ENCODE data around the gene PTPN3. TPM values are rescaled to one million over a fixed set of nuclear protein-coding genes. Genes with fewer than 3 reads are reported as not detected.

The PTPN3 gene
- total RNA-seq, 1 donor from 2014 or later = 38.6 TPM

DNA sequence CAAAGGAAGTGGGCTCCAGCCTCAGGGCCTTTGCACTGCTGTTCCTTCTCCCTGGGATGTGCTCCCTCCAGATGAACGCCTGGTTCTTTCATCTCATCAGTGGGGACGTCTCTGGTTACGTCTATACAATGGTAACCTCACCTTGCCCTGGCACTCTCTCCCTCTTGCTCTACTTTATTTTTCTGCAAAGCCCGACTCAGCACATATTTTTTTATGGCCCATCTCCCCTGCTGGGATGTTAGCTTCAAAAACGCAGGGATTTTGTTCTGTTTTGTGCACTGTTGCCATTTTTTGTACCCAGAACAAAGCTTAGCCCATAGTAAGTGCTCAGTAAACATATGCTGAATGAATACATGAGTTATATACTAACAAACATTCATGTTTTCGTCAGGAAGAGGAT lies 37.5 kb downstream of the PTPN3 start:
- DNase-seq = no peak
- ATAC-seq (ENCODE audit: poor library complexity) = no peak
- intact Hi-C loops (cut with DNase I) = no loop called here

DNA sequence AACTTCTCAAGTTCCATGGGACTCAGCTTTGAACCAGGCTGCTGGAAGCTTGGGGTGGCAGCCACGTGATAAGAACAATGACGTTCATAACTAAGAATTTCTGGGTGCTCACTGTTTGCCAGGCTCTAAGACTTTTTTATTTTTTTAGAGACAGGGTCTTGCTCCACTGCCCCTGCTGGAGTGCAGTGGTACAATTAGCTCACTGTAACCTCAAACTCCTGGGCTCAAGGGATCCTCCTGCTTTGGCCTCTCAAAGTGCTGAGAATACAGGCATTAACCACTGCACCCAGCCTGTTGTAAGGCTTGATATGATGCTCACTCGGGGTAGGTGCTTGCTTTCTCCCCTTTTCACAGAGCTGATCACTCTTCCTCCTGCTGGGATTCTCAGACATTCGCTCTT lies 38.7 kb downstream of the PTPN3 start:
- DNase-seq = no peak
- no peak for ATAC-seq (ENCODE audit: poor library complexity)
- intact Hi-C loops (cut with DNase I) = no loop called here

DNA sequence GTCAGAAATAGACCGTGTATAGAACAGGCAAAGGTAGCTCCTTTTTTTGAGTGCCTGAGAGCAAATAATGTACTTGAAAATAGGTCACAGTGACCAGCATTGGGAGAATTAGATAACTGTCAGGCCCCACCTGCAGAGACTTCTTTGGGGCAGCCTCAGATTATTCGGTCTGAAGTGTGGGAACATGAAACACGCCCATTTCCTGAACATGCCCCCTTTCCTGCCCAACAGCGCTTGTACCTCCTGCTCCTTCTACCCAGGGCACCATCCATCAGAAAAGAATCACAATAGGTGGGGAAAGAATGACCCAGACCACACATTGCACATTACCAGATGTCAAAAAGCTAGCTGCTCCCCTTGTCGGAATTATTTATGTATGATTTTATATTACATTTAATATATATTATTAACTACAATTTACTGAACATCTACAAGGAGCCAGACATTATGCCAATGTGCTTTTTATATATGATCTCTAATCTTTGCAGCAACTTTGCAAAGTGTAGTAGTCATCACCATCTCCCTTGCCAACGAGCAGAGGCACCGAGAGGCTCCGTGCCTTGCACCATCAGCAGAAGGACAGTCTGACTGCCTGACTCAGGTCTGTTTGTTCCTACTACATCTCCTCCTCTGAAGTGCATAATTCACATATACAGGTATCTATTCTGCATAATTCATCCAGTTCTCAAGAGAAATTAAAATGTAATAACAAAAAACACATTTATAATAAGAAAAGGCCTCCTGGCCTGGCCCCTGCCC lies 39.5 kb downstream of the PTPN3 start:
- intact Hi-C loops (cut with DNase I) = no loop called here
- no peak for ATAC-seq (ENCODE audit: poor library complexity)
- DNase-seq = no peak

DNA sequence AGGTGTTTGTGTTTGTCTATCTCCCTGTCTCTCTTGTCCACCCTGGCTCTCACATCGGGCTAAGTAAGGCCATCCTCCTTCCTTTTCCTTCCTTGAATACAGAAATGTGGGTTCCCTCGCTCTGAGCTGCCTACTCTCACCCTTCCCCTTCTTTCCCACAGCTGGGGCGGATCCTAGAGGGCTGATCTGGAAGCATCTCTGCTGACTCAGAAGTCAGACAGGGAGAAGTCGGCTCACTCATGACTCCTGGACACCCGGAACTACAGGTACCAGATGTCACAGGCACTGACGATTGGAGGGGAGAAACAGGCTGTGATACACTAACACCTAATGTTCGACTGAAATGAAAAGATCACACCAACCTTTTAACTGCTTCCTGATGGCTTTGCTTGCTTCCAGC lies 41.3 kb downstream of the PTPN3 start:
- intact Hi-C loops (cut with DNase I) = no loop called here
- ATAC-seq (ENCODE audit: poor library complexity) = no peak

DNA sequence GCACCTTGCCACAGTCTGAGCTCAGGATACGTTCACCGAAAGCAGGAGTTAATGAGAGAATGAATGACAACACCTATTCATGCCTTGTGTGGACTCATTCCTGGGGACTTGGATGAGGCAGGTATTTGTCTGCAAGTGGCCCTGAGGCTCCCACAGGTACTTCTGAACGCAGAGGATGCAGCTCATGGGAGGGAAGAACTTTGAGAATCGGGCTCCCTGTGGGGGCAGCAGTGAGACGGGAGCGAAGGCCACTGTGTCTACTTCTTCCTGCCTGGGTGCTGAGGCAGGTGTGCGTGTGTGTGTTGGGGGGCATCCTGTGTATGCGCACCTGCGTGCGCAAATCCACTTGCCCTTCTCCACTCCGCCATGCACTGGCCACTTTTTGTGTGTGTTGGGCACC lies 42.2 kb downstream of the PTPN3 start:
- DNase-seq = no peak
- ATAC-seq (ENCODE audit: poor library complexity) = no peak
- intact Hi-C loops (cut with DNase I) = no loop called here

More for the DNA sequence above, 41.3 kb downstream of the PTPN3 start:
- DNase-seq = no peak

GRCh38 chr9:109455391-109455790 lies 42.7 kb downstream of the PTPN3 start:
- intact Hi-C loops (cut with DNase I) = no loop called here
- DNase-seq (no peak), ATAC-seq (ENCODE audit: poor library complexity) (no peak)

DNA sequence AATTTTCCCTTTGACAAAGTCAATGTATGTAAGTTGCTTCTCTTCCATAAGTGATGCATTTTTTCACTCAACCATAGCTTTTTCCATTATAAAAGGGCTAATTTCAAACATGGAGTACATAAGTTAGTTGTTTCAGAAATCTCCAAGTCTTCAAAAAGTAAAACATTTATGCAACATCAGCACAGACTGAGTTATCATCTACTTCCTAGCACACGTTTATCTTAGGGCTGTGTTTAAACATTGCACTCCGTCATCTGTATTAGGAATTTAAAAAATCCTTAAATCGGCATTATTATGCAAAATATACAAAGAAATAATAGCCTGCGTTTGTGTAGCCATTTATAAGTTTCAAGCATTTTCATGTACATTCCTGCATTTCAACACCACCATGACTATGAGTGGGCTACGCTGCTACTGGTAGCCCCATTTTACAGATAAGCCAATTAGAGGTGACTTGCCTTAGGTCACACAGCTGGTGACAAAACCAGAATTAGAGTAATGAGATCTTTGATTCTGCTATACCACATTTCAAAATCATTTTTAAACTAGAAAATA lies 43.4 kb downstream of the PTPN3 start:
- ATAC-seq (ENCODE audit: poor library complexity) = no peak
- intact Hi-C loops (cut with DNase I) = no loop called here

DNA sequence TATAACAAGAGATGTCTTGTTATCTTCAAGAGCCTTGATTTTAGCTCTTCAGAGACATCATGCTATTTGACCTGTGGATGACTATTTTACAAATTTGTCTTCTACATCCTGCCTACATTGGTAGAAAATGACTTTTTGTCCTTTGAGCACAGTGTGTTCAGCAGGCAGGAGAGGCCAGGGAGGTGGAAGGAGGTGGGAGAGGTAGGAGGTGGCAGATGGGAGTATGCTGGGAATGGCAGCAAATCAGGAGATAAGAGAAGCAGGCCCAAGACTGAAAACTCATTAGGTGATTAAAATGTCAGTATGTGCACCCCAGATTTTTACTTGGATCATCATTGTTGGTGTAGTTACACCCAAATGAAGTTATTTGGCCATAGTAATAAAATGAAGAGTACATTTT lies 44.1 kb downstream of the PTPN3 start:
- intact Hi-C loops (cut with DNase I) = no loop called here
- ATAC-seq (ENCODE audit: poor library complexity) = no peak
- DNase-seq = no peak

More for the DNA sequence above, 43.4 kb downstream of the PTPN3 start:
- no peak for DNase-seq

DNA sequence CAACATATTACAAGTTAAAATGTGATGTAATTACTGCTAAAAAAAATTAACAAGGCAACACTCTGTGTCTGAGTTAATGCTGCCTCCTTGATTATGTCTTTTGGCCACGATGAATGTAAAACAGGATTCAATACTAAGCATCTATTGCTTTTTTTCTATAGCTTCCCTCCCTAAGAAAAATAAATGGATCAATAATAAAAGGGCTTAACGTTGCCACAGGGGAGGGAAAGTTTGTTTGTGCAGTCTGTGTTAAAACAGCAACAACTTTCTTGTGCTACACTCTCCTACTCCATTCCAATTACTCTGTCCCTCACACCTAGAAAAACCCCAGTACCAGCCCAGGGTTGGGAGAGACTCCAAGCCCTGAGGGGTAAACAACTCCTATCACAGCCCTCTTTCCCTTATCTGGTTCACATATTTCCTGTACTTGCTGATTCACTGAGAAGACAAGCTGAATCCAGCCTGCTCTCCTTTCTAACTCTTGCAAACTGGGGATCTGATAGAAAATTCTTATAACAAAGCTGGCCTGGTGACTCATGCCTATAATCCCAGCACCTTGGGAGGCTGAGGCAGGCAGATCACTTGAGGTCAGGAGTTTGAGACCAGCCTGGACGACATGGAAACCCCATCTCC lies 44.8 kb downstream of the PTPN3 start:
- DNase-seq (no peak), ATAC-seq (ENCODE audit: poor library complexity) (no peak)
- intact Hi-C loops (cut with DNase I) = no loop called here

DNA sequence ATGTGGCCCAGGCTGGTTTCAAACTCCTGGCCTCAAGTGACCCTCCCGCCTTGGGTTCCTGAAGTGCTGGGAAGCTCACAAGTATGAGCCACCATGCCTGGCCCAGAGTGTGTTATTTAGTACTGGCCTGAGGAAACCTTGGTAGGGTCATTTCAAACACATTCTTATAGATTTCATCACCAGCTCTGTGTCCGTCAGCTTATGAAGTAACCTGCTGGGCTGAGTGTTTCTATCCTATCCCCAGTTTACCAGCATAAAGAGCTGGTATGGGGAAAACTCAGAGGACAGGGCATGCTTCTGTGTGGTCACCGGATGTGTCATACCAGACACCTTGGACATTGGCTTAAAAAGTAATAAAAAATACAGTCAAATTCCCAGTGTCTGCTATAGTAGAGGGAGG lies 45.3 kb downstream of the PTPN3 start:
- intact Hi-C loops (cut with DNase I) = no loop called here
- DNase-seq = no peak
- ATAC-seq (ENCODE audit: poor library complexity) = no peak

- intact Hi-C loops (cut with DNase I) = no loop called here
- no peak for ATAC-seq (ENCODE audit: poor library complexity)
Observed at GRCh38 chr9:109451311-109452025, 46.6 kb downstream of the PTPN3 start.

DNA sequence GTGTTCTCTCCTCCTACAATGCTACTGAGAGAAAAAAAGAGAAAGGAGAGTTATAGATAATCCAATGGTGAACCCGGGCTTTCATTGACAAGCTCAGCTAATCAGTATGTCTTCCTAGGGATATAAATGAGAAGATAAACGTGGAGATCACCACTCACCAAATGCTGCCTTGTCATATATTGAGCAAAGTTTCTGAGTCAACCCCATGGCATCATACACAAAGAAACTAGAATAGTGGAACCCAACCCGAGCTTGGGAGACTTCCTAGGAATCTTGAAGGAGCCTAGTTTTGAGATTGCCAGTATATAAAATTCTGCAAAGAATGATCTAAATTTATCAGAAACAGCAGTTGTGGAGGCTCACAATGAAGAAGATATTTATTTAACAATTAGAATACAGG lies 47.8 kb downstream of the PTPN3 start:
- DNase-seq (no peak), ATAC-seq (ENCODE audit: poor library complexity) (no peak)
- intact Hi-C loops (cut with DNase I) = no loop called here

More at GRCh38 chr9:109451311-109452025, 46.6 kb downstream of the PTPN3 start:
- DNase-seq = no peak

GRCh38 chr9:109449036-109449798 lies 48.9 kb downstream of the PTPN3 start:
- ATAC-seq (ENCODE audit: poor library complexity) = no peak

GRCh38 chr9:109448223-109448622 lies 49.9 kb downstream of the PTPN3 start:
- ATAC-seq (ENCODE audit: poor library complexity) (no peak), DNase-seq (no peak)
- intact Hi-C loops (cut with DNase I) = no loop called here

More at GRCh38 chr9:109449036-109449798, 48.9 kb downstream of the PTPN3 start:
- intact Hi-C loops (cut with DNase I) = no loop called here
- DNase-seq = no peak

DNA sequence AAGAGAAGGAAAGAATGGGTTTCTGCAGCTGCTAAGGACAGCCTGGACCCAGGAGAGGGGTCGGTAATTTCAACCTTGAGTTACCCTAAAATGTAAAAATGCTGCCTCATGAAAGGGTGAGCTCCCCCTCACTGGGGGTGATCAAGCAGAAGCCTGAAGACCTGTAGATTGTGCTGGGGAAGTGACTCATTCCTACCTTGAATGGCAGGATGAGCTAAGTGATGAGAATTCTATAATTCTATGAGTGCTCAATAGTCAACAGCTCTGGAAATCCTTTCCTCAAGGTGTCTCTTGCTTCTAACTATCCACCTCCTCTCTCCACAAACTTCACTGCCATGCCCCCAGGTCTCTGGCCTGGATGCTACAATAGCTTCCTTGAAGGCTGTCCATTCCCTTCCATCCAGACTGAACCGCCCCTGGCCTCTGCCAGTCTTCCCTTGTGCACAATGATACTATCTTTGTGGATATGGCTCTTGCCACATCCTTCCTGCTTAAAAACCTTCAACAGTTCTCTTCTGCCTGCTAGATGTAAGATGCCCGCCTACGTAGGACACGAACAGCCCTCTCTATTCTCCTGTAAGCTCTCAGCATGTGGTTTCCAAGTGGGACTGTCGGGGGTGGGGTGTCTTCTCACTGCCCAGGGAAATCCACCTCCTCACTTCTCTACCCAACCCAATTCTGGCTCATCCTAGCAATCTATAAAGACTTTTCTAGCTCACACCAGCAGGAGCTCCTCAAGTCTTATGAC lies 50.6 kb downstream of the PTPN3 start:
- no peak for ATAC-seq (ENCODE audit: poor library complexity)
- DNase-seq = no peak
- intact Hi-C loops (cut with DNase I) = no loop called here

DNA sequence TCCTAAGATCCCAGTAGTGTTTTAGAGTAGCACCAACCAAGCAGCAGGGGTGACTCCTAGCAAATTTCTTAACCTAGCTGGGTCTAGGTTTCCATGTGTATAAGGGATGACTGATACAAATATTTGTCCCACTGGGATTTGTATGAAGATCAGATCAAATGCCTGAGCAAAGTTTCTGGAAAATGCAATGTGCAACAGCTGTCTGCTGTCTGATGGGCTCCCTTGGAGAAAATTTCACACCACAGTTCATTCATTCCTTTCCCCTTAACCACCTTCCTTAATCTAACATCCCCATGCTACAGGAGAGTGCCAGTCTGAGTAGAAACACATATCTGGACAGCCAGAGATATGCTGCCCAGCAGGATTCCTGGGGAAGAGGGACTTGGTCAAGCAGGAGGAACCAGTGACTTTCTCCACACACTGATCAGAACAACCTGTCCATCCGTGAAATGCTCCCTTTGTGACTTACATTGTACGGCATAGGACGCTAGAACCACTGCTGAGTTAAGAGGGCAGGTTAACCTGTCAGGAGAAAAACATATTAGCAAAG lies 53.3 kb downstream of the PTPN3 start:
- no peak for DNase-seq
- ATAC-seq (ENCODE audit: poor library complexity) = no peak
- intact Hi-C loops (cut with DNase I) = no loop called here

GRCh38 chr9:109442716-109443115 lies 55.4 kb downstream of the PTPN3 start:
- ATAC-seq (ENCODE audit: poor library complexity) (no peak), DNase-seq (no peak)
- intact Hi-C loops (cut with DNase I) = no loop called here

DNA sequence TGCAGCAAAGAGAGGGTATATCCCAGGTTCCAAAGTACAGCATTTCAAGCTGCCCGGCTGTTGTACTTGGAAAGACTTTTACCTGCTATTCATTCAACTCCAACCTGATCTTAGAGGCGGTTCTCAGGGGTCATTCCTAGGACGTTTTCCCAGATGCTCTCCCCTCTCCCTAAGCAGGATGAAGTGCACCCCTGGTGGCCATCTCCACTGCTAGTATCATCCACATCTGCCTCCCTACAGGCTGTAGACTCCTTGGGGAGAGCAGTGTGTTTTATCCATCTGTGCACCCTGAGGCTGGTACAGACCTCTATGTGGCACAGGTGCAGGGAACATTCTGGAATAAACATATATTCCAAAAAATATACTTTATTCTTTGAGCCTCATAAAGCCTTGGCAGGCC lies 56.8 kb downstream of the PTPN3 start:
- ATAC-seq (ENCODE audit: poor library complexity) (no peak), DNase-seq (no peak)
- intact Hi-C loops (cut with DNase I) = no loop called here

Data from Right ventricle myocardium superior (tissue), 1 donor.